HG03558 (cell line): ENCODE results near the gene SLC16A8.
"Not testable (repeated sequence)": the region's sequence is repeated elsewhere in the genome, so short reads cannot be mapped to it uniquely, and the experiment has no call there.

Experiments used
- ATAC-seq: cut with Tn5 transposase; IDR thresholded peaks from one replicate; pipeline ENCODE4 v1.9.1; 2021; ENCODE audit warnings: moderate number of reproducible peaks; ENCODE audit not compliant: unreplicated experiment; ENCODE audit errors: extremely low read depth

The SLC16A8 gene, protein sequence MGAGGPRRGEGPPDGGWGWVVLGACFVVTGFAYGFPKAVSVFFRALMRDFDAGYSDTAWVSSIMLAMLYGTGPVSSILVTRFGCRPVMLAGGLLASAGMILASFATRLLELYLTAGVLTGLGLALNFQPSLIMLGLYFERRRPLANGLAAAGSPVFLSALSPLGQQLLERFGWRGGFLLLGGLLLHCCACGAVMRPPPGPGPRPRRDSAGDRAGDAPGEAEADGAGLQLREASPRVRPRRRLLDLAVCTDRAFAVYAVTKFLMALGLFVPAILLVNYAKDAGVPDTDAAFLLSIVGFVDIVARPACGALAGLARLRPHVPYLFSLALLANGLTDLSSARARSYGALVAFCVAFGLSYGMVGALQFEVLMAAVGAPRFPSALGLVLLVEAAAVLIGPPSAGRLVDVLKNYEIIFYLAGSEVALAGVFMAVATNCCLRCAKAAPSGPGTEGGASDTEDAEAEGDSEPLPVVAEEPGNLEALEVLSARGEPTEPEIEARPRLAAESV

DNA sequence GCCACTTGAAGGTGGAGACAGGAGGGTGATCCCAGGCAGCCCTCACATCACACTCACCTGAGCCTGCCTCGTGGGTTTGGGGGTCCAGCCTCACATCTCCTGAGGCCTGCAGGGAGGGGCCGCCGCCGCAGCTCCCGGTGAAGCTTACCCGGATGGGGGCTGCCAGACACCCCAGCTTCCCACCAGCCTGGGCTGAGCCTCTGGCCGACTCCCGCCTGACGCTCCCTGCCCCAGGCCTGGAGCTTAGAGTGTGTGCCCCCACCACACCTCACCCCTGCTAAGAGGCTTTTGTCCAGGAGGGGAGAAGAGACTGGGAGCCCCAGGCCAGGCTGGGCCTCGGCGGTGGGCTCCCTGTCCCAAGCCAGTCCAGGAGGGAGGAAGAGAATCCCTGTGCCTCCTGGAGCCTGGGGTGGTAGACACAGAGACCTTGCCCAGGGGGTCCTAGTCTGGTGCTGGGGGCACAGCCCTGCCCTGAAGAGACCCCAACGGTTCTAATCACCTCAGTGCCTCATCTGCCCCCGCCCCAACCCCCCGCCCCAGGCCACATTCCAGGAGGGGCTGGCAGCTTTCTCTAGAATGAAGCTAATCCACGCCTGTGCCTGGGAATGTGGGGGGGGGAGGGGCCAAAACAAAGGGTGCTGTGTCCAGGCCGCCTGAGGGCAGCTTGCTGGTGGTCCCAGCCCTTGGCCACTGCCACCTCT is at the start of gene SLC16A8:
SLC16A8 (minus strand) TSS at position 254 of the 701 bp plus-strand sequence. CDS start 1,311 bp downstream, outside the sequence.
- ATAC-seq = no peak

DNA sequence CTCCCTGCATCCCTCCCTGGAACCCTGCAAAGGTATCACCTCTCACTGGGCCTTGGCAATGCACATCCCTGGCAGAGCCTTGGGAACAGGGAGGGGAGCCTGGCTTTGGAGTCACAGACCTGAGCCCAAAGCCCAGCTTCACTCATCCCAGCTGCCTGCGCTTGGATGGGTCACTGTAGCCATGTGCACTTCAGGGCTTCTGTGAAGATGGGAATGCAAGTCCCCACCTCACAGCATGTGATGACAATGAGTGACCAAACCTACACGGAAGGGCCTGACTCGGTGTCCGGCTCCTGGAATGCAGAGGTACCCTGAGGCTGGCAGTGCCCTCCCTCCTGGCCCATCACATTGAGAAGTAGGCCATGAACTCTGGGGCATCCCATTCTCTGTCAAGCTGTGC is 49.3 kb upstream of the SLC16A8 start:
- ATAC-seq = no peak

DNA sequence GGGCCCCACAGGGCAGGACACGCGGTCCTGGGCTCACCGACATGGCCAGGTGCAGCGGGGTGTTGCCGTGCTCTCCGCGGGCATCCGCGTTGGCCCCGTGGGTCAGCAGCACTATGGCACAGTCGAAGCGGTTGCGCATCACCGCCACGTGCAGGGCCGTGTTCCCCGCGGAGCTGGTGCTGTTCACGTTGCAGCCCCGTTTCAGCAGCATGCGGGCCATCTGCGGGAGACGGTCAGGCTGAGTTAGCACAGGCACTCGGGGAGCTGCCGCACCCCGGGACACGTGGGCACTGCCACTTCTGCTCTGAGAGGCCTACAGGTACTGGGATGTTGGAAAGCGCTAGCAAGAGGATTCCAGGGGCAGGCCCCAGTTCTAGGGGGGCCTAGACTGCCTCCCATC is 48.8 kb upstream of the SLC16A8 start:
- no peak for ATAC-seq

DNA sequence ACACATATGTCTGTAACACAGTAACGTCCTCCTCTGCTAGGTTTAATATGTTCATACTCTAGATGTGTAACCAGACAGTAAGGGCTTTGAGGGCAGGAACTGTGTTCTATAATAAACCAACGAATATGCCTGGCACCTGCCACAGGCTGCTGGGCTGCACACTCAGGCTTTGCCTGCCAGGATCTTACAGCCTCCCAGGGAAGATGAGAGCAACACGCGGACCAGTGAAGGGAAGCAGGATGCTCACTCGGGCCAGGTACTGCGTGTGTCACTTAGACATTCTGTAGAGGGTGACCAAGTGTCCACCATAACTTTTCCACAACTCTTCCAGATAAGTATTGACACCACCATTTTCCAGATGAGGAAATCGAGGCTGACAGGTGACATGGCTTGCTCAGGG is 48.2 kb upstream of the SLC16A8 start:
- ATAC-seq = no peak

DNA sequence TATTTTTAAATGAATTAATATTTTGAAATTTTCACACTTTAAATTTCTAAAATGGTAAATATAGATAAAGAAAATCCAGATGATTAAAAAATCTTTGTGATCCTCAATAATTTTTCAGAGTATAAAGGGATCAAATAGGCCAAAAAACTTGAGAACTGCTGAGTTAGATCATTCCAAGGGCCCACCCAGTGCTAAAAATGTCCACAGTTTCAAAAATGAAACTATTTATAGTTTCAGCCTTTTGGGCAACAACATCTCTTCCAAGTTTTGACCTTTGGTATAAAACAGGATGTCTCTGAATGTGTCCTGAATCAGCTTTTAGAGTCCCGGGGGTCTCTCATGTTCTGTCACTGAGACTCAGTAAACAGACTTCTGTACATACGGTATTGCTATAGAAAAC is 47.4 kb upstream of the SLC16A8 start:
- no peak for ATAC-seq

DNA sequence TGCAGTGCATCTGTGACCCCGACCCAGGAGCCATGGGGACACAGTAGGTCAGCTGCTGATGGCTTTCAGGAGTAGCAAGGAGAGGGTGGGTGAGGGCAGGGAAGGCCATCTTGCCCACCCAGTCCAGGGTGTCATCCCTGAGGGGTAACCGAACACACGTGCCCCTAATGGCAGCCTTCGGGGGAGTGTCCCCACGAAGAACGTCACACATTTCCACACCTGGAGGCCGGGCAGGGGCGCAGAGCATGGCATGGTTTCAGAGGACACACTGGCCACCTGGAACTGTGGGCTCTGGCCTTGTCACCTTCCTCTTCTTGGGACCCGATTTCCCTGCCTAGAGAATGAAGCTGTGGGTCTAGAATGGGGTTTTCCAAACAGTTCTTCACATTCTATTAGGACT is 45.9 kb upstream of the SLC16A8 start:
- no peak for ATAC-seq

DNA sequence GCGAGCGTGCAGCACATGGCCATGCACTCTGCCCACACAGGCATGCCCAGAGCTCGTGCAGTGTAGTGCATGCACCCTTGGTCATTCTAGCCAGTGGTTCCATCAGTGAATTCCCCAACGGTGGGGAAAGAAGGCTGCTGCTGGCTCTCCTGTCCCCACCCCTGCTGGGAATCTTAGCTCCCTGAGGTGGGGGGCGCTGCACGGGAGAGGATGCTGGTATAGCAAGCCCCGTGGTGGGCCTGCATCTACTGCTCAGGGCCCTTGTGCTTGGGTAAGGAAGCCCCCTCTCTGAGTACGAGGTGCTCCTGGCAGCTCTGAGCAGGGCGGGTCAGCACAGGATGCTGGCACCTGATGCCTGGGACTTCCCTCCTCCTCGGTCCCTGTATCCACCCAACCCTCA is 45.0 kb upstream of the SLC16A8 start:
- ATAC-seq = no peak

DNA sequence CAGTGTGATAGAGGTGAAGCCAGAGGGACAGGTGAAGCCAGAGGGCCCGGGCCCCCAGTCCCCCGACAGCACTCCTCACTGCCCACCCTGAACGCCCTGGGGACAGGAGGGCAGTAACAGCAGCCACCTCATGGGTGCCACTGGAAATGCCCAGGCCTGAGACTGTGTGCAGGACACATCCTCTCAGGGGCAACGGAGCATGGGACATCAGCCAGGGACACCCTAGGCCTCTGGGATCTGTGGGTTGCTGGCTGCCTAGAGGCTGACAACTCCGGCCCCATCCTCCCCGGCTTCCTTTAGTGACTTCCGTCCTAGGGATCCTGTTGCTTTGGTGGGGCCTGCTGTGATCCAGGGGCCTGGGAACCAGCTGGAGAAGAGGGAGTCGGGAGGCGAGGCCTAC is 43.9 kb upstream of the SLC16A8 start:
- ATAC-seq = no peak

DNA sequence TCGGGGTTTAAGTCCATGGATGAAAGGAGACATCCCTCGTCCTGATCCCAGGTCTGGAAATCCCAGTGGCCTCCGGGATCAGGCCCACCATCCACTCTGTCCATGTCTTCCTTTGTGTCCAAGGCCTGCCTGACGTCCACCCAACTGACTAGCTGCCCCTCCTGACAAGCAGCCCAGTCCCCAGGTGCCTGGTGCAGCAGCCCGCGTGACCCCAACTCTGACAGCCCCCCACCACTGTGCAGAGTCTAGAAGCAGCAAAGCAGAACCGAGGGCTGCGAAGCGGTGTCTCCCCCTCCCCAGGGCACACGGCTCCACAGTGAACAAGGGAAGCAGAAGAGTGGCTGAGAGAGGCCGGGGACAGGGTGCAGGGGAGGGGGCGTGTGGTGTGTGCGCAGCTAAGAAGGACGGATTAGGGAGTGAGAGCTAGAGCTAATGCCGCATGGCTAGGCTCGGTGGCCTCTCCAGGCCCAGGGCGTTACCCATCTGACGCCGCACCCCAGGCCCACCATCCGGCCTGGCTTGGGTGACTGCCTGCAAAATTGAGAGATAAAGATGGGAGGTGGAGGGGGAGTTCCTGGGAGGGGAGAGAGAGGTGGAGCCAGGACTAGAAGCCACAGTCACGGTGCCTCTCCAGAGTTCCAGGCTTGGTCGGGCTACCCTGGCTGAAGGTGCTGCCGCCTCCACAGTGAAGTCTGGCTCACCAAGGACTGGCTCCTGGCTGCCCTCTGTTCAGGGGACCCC is 43.1 kb upstream of the SLC16A8 start:
- ATAC-seq = no peak

DNA sequence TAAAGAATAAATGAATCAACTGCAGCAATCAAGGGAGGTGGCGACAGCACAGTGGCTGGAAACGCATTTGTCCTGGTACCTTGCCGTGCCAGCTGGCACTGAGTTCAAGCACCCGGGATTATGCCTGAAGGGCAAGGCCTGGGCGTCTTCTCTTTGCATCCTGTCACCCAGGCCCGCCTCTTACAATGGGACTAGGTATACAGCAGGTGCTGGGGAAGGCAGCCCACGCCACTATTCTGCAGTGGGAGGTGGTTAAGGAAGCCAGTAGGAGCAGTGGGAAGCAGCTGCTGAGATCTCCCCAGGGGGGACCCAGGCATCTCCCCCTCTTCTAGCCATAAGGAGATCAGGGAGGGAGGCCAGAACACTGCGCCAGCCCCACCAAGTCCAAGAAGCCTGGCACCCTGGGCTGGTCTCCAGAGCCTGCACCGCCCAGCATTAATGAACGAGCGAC is 41.8 kb upstream of the SLC16A8 start:
- no peak for ATAC-seq

DNA sequence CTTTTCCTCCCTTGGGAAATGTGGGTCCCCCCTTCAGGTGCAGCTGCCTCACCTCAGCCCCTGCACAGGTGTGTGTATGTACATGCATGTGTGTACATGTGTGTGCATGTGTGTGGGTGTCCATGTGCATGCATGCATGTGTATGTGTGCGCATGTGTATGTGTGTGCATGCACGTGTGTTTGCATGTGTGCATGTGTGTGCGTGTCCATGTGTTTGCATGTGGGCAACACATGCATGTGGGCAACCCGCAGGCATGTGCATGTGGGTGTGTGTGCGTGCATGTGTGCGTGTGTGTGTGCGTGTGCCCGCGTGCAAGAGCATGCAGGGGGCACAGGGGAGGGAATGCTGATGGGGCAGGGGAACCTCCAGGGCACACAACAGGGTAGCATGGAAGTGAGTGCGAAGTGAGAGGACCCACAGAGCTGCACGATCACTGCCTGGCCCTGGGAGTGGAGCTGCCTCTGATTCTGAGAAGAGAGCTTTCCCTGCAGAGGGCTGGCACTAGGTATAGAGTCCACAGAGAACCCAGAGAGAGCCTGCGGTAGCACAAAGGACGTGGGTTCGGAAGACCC is 41.1 kb upstream of the SLC16A8 start:
- ATAC-seq = no peak

DNA sequence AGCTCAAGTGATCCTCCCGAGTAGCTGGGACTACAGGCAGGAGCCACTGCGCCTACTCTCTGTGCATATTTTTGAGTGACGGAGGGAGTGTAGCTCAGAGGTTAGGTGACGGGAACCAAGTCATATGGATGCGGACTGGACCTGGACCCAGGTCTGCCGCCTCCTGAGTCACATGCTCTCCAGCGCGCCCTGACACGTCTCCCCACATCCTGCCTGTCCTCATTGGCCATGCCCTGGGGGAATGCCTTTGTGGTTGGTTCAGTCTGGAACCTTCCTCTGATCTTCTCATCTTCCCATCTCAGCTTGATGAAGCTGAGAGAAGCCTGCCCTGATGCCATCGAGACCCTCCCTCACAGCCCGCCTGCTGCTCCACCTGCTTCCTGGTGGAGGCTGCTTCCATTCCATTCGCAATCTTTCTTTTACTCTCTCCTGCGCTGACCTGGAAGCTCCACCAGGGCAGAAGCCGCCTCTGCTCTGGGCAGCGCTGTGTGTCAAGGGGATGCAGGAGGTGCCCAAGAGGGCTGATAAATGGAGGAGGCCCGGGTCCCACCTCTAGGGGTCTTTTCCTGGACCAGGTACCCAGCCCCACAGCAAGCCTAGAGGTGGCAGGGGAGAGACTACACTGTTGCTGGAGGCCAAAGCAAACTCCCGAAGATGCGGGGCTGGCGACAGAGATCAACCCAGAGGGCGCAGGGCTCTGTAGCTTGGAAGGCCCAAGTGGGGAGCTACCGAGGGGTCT is 40.4 kb upstream of the SLC16A8 start:
- ATAC-seq = no peak

DNA sequence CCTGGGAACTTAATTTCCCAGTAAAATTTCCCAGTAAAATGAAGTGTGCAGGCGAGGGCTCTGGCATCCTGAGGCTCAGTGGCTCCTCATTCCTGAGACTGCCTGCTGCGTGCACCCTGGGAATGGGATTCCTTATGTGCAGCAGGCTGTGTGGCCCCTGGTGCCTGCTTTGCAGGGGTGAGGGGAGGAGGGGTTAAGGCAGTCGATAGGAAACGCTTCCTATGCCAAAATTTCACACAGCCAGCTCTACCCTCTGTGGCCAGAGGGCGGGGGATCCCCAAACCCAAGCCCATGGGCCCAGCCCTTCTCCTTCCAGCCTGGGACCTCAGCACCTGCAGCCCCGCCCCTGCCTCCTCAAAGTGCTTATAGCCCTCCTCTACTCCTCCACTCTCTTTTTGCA is 38.6 kb upstream of the SLC16A8 start:
- ATAC-seq = no peak

DNA sequence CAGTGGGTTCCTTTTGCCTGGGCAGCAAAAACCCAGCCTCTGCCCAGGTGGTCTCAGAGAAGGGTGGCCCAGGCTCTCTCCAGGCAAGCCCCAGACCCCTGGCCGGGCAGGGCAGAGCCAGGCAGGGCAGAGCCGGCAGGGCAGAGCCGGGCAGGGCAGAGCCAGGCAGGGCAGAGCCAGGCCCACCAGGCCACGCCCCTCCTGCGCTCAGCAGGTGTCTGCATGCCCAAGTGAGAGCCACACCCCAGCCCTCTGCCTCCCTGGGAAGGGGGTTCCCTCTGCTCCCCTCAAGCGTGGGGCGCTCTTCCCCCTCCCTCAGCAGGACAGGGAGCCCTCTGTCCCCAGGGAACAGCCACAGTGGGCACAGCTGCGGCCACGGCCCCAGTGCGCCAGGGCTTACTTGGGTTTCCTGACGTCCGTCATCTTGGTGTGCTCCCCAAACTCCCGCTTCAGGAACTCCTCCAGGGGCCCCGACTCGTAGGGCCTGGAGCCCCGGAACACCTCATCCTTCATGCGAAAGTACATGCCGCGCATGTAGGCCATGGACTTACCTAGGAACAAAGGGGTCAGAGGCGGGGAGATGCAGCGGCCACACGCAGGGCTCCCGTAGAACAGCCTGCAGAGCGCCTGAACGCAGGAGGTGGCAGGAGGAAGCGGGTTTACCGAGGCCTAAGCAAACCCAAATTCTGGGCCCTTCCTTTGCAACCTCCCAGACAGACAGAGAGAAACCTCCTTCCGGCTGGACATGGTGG is 36.6 kb upstream of the SLC16A8 start:
- no peak for ATAC-seq

DNA sequence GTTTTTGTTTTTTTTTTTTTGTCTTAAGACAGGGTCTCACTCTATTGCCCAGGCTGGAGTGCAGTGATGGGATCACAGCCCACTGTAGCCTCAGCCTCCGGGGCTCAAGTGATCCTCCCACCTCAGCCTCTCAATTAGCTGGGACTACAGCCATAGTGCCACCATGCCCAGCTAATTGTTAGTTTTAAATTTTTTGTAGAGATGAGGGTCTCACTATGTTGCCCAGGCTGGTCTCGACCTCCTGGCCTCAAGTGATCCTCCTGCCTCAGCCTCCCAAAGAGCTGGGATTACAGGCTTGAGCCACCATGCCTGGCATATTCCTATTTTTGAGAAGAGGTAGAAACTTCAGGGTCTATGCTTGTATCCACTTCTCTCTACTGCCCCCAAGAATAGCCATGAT is 34.8 kb upstream of the SLC16A8 start:
- not testable (repeated sequence) for ATAC-seq

DNA sequence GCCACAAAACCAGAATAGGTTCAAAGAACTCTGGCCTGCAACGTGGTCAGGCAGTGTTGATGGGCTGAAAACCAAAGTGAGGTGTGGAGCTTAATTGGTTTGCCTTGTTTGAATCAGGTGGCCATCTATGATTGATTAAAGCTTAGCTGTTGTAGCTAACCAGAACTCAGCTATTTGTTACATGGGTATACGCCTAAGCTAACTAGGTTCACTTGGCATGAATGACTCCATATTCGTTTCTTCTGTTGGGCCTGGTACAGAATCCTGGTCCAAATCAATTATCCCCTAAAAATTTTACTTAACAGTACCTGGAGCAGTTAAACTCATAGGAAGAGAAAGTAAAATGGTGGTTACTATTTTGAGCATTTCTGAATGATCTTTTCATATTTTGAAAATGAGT is 34.2 kb upstream of the SLC16A8 start:
- ATAC-seq = no peak

DNA sequence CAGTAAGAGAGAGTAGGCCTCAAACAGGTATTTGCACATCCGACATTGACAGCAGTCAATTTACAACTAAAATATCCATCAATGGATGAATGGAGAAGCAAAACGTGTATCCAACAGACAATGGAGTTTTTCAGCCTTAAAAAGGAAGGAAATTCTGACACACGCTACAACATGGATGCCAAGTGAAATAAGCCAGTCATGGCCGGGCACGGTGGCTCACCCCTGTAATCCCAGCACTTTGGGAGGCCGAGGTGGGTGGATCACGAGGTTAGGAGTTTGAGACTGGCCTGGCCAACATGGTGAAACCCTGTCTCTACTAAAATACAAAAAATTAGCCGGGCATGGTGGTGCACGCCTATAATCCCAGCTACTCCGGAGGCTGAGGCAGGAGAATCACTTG is 33.6 kb upstream of the SLC16A8 start:
- ATAC-seq = not testable (repeated sequence)

DNA sequence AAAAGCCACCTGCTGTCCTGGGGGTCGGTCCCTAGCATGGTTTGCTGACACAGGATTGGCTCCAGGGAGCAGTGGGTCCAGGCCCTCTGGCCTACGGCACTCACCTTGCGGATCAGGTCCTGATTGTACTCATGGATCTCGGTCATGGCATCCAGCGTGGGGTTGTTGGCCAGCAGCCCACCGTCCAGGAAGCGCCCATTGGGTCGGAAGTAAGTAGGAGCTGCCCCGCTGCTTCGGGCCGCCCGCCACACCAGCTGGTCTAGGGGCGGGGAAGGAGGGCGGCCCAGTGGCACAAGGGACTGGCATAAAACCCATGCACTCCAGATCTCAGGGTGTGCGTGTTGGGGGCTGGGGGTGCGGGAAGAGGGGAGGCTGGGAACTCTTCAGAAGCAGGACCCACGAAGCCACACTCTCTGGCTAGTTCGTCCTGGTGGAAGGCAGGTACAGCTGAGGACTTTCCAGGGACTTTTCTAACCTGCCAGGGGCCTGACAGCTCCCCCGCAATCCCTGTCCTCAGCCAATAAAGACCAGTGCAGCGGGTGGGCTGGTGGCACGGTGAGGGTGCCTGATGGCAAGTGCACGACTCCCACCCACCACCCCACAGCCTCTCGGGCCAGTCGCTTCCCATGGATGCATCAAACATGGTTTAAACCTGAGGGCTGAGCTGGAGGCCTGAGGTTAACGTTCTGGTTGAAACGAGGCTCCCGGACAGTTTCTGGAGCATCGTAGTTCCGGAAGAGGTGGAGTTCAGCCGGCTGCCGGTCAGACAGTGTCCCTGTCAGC is 31.6 kb upstream of the SLC16A8 start:
- ATAC-seq = no peak
